Mammary epithelial cell (primary cell): ENCODE measurements around the gene FXYD3.

Experiments
- CTCF ChIP-seq, 2 donors: IDR thresholded peaks in 1 of 2; conservative IDR thresholded peaks in 1 of 2; 2 replicates each; pipeline ENCODE4 v1.5.1; 2011 to 2012; ENCODE audit warnings: inconsistent platforms in 2 of 2, low read length in 2 of 2, mild to moderate bottlenecking in 2 of 2, control low read depth in 1 of 2, low read depth in 1 of 2; ENCODE audit not compliant: insufficient read depth in 1 of 2; ENCODE audit errors: extremely low read depth in 1 of 2
- EZH2 ChIP-seq: IDR thresholded peaks from 2 replicates; pipeline ENCODE4 v1.6.1; 2012; ENCODE audit warnings: low read length, inconsistent platforms, borderline replicate concordance

DNA sequence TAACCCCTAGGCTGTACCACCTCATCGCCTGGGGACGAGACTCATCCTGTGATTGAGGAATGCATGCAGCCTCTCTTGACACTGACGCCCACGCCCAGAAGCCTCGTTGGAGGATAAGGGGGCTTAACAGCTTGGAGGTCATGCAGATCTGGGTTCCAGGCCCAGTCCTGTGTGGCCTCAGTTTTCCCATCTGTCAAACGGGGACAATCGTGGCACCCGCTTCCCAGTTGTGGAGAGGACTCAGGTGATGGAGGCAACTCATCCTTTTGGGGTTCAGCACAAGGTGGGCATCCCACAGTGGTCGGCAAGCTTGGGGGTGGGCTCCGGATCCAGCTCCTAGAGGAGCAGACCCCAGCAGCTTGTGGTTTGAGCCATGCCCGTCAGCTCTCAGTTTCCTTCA, 20.6 kb downstream of the FXYD3 start:
- TF ChIP-seq CTCF (conservative IDR thresholded peaks at IDR 0.05 in 1 of 2, IDR thresholded peaks at IDR 0.05 in 1 of 2; ENCODE audit: extremely low read depth in 1 of 2, insufficient read depth in 1 of 2, low read depth in 1 of 2, low read length in 2 of 2) (no peak), EZH2 (no peak)
